NCI-H1694 (cell line): ENCODE data around the gene SPTBN5.

Experiments used
- DNase-seq: peaks from one replicate; lab custom pipeline; 2025; lab: John Stamatoyannopoulos, UW

Gene SPTBN5

DNA sequence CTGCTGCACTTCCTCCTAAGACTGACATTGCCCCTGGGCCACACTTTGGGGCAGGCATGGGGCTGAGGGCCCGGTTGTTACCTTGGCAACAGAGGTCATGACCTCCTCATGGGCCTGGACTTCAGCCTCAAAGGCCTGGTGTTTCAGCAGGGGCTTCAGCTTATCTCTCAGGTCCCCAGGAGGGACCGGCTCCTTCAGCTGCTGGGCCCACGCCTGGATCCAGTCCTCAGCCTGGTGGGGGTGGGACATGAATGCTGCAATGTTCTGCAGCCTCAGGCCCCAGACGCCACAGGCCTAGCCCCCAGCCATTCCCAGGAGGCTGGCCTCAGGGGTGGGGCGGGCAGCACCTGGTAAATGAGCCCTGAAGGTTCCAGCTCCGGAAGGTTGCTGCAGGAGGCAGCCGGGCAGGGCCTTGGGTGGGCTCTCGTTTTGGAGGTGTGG is 27.6 kb downstream of the SPTBN5 start:
- no peak for DNase-seq

DNA sequence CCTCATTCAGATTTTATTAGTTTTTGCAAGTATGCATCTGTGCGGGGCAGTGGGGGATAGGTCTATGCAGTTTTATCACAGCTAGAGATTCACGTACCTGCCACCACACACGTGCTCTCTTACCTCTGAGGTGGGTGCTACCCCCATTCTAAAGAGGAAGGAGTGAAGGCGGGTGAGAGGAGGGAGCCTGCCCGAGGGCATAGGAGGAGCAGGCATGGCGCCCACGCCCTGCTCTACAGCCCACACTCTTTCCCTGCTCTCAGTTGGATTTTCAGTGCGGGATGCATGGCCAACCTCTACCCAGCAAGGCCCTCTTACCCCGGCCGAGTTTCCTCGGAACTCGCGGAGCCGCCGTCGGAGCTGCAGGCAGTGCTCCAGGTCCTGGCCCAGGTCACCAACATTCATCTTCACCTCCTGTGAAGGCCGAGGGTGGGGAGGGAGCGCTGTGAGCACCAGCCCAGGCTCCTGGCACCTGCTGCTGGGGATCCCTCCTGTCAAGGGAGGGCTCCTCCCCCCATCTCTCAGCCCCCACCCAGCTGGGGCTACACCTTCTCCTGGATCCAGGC is 28.3 kb downstream of the SPTBN5 start:
- no peak for DNase-seq

DNA sequence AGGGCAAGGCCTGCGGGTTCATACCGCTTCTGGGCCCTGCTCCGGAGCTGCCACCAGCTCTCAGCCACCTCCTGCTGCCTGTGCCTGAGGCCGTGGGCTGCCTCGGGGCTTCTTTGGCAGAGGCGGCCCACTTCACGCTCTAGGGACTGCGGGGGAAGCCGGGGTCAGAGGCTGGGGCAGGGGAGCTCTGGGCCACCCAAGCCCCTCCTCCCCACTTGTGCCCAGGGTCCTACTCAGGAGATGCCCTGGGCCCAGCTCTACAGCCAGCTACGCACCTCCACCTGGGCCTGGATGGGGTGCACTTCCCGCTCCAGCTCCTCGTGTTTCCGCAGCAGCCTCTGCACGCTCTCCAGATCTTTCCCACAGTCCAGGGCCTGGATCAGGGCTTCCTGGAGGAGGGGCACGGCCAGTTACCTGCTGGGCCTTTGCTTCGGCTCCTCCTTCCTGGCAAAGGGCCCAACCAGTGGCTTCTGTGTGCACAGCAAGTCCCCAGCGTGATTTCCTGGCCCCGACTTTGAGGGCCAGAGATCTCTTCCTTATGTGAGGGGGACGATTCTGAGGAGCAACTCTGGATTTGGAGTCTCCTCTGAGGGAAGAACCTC is 31.2 kb downstream of the SPTBN5 start:
- DNase-seq = no peak

DNA sequence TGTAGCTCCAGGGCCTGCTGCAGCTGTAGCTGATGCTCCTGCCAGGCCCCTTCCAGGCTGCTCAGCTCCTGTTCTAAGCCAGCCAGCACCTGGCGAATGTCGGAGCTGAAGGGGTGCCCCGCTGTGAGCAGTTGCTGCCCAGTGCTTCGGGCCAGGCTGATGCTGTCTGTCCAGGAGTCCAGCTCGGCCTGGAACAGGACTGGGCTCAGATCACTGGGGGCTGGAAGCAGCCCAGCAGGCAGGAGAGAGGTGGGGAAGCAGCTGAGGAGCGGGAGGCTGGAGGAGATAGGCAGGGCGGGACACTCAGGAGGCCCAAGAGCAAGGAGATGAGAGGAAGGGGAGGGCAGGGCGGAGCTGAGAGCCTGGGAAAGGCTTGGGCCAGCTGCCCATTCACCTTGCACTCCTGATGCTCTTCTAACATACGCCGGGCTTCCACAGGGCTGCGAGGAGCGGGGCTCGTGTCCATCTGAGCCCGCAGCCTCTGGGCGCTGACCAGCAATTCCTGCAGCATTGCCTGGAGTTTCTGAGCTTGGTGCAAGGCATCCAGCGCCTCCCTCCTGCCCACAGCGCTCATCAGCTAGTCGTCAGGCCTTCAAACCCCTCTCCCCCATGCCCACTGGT is 32.0 kb downstream of the SPTBN5 start:
- no peak for DNase-seq

DNA sequence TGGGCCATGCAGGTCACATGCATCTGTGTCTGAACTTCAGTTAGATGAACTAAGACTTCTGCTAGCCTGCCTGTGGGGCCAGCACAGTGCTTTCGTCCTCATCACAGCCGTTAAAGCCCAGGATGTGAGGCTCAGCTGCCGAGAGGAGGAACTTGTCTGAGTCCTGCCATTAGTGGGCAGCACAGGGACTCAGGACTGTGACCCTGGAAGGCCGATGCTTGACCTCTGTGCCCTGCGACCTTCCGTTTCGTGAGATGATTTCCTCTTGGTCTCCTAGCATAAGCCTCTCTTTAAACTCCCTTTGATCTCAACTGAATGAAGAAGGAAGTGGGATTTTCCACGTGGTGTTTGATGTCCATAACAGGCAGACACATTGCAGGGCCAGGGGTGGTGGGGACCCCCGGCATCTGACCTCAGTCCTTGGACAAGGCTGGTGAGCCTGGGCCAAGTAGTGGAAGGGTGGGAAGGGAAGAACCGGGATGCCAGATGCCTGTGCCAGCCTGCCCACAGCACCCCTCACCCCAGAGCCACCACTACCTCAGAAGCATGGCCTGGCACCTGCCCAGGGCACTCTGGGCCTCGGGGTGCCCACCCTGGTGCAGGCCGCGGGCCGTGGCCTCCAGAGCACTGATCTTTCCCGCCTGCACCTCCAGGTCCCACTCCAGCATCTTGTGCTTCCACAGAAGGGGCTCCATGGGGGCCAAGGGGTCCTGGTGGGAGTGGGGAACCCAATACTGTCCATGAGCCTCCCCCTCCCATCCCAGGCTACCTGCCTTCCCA is 33.6 kb downstream of the SPTBN5 start:
- DNase-seq = no peak

DNA sequence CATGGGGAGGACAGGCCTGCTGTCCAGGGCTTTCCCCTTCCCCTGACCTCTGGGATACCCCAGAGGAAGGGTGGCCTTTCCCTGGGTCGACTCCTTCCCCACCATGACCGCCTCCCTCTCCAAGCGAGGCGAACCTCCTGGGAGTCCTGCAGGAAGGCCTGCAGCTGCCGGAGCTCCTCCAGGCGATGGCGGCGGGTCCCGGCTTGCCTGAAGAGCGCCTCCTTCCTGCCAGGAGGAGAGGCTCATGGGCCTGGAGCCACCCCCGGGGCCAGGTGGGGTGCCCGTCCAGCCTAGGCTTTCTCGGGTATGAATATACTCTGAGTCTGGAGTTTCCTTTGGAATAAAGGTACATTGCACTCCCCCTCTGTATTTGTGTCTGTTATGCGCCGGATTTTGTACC is 35.1 kb downstream of the SPTBN5 start:
- no peak for DNase-seq

DNA sequence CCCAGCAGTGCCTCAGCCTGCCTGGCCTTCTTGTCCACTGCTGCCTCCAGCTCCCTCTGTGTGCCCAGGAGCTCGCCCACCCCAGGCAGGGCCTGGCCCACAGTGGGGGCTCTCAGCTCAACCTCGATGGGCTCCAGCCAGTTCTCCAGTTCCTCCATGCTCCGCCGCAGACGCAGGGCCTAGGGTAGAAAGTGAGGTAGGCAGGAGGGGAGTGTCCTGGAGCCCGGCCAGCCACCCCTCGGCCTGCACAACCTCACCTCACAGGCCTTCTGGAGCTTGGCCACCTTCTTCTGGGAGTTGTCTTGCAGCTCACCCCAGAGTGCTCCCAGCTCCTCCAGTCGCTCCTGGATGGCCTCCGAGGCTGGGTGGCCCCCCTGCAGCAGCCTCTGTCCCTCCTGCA is 36.5 kb downstream of the SPTBN5 start:
- DNase-seq = no peak

DNA sequence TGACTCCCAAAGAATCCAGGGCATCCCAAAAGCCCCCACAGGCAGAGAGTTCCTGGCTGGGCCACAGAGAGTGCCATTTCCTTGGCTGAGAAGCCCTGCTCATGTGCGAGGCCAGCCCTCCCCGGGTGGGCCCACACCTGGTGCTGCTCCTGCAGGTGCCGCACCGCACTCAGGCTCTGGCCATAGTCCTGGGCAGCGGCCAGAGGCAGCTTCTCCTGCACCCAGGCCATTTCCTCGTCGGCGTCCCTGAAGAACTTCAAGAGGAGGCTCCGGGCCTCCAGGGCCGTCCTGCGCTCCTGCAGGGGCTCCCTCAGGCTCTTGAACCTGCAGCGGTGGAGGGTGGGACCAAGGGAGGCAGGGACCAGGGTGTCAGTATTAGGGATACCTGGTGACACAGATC is 37.1 kb downstream of the SPTBN5 start:
- no peak for DNase-seq

DNA sequence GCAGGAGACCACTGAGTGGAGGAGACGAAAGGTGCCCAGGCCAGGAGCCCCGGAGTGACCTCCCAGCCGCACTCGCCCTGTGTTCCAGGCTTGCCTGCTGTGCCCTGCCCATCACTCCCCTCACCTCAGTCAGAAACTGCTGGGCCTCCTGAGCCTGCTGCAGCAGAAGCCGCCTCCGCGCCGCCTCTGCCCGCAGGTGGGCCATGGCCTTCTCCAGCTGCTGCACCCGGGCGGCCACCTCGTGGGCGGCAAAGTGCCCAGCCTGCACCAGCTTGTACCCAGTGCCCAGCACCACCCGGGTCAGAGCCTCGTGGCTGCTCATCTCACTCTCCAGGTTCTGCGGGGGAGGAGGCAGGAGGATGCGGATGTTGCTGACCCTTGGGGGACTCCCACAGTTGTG is 37.6 kb downstream of the SPTBN5 start:
- no peak for DNase-seq

DNA sequence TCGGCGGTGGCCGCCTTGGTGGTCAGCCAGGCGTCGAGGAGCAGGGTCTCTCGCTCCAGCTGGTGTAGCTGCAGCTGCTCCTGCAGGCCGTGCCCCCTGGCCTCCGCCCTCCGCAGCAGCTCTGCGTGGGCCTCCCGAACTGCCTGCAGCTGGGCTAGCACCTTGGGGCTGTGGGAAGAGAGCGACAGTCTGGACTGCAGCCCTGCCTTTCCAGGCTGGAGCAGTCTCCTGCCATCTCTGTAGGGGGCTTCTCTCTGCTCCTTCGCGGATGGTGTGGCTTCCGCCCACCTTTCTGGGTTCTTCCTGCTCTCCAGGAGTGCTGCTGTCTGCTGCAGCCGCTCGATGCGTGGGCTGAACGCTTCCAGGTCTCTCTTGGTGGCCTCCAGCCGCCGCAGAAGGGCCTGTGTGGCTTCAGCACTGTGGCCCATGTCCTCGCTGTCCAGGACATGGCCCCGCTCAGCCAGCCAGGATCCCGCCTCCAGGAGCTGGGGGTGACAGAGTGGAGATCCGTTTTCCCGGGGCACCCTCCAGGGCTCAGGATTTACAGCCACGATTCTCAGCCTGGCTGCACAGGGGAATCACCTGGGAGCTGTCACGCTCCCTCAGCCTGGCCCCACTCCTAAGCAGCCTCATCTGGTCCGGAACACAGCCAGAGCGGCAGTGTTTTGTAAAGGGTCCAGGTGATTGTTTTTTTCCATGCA is 38.4 kb downstream of the SPTBN5 start:
- DNase-seq = no peak

DNA sequence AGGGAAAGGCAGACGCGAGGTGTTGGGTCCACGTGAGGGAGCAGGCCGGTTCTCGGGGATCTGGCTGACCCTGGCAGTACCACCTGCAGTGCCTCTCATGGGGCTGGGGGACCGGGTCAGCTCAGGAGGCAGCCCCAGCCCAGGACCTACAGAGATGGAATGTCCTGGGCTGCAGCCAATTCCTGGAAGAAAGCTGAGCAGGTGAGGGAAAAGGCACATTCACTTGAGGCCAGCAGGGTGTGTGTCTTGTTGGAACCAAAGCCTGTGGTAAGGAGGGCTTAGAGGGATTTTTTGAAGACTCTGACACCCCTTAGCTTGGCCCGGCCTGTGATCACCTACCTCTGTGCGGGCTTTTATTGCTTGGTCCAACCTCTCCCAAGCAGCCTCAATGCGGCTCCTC is 39.4 kb downstream of the SPTBN5 start:
- DNase-seq = no peak

DNA sequence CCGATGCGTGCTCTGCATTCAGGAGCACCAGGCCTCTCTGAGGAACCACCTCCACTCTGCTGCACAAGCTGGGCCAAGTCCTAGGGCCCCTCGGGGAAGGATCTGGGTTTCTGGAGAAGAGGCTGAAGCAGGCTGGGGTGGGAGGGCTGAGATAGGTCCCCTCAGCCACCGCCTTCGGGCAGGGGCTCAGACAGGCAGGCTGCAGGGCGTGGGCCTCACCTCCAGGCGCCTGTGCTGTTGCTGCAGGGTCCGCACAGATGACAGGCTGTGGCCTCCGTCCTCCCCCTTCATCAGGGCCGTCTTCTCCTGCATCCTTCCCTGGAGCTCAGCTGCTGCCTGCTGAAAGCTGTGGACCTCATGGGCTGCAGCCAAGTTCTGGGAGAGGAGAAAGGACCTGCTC is 40.0 kb downstream of the SPTBN5 start:
- DNase-seq = no peak

DNA sequence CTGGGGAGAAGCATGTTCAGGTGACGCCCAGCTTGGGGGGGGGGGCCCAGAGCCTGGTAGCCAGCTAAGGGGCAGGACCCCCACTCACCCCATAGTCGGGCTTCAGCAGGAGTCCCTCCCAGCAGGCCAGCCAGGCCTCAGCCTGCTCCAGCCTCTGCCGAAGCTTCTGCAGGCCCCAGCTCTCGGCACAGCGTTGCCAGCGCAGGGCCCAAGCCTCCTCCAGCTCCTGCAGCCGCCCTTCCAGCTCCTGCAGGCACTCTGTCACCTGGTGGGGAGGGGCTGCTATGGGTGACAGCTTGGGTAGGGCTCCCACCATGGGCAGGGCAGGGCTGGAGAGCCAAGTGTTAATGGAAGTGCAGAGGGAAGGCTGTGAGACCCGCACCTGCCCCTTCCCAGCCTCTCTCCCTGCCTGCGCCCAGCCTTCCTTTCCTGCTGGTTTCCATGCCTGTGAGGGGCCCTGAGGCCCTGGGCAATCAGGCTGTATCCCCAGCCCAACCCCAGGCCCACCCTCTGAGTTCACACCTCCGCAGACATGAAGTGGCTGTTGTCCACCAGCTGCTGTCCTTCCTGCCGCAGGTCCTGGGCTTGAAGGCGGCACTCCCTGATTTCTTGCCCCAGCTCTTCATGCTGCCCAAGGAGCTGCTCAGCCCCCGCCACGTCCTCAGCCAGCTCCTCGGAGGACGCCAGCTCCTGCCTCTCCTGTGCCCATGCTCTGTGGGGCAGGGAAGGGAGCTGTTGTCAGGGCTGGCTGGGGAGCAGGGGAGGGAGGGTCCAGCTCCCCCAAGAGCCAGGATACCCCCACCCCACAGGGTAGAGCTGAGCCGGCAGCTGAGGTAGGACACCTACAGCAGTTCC is 40.9 kb downstream of the SPTBN5 start:
- no peak for DNase-seq

DNA sequence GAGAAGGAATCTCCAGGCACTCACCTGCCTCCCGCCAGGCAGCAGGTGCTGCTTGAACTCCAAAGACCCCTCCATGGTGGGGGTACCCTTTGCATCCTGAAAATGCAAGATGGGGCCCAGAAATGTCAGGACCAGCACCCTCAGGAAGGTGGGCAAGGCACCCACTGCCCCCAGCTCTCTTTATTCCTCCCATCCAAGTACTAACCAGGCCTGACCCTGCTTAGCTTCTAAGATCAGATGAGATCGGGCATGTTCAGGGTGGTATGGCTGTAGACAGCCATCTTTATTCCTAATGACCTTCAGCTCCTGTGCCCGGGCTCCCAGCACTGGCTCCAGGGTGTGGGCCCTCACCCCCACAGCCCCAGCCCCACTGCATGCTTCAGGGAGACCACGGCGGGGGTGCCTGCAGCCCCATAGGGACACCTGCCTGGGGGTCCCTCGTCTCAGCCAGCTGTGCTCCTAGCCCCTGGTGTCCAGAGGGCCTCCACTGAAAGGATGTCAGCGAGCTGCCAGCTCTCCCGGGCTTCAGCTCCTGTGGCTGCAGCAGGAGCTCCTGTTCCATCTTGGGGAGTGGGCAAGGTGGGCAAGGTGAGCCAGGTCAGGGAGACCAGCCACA is 42.0 kb downstream of the SPTBN5 start:
- no peak for DNase-seq

DNA sequence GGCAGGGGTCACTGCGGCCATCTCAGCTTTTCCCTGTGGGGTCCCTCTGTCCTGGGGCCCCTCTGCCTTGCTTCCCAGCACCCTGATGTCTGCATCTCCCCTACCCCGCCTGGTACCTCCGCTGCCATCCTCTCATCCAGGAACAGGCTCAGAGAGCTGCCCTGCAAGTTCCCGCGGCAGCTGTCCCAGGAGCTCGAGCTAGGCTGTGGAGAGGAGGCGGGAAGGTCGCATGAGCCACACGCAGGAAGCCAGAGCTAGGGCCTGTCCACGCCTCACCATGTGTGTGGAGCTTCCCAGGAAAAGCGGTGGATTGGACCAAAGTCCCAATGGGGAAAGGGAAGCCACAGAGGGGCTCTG is 42.7 kb downstream of the SPTBN5 start:
- no peak for DNase-seq

DNA sequence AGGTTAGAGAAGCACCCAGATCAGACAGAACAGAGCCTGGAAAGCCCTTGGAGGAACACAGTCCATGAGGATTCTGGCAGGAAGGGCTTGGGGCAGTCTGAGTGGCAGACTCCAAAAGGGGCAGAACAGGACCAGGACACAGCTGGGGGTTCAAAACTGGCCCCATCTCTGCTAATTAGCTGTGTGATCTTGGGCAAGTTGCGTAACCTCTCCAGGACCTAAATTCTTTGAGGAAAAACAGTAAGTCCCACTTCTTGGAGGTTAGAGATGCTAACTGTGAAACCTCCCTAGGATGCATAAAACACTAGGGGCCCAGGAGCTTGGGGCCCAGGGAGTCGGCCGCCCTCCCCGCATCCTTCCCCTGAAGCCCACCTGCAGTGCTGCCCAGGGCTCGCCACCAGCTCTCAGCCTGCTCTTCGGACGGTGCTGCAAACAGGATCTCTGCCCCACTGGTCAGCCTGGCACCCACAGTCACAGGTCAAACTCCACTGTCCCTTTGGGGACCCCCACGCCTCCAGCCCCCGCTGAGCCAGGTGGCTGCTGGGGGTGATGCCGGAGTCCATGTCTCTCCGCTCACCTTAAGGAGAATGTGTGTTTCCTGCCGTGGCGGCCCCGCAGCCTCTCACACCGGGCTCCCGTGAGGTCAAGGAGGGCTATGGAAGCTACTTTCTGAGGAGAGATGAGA is 43.2 kb downstream of the SPTBN5 start:
- no peak for DNase-seq

DNA sequence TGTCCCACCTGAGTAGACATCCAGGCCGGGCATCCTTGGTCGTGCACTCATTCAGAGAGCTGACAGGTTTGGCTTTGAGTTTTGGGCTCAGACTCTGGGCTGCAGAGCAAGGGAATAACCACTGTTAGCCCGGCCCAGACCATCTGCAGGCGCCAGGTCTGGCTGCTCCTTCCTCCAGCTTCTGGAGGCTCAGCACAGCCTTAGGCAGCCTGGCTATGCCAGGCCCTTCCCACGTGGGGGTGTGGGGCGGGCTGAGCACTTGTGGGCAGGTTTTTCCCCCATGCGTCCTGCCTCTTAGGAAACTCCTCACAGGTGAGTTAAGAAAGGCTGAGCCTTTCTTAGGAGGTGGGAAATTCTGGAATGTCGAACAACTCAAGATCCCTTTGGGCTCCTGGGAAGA is 44.0 kb downstream of the SPTBN5 start:
- DNase-seq = no peak

DNA sequence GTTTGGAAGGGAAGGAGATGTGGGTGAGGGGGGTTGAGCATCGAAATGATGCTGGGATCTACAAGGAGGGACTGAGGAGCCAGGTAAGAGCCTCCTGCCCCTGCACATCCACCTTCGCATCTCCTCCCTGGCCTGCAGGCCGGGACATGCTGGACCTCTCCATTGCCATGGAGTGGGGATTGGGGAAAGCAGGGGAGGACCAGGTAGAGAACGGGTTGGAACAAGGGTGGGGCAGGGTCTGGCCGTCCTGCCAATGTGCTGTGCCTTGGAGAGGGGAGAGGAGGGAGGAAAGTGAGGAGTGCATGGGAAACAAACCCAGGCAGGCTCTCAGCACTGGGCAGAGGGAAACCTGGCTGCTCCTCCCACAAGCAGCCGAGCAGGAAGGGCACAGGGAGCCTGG is 44.6 kb downstream of the SPTBN5 start:
- no peak for DNase-seq

DNA sequence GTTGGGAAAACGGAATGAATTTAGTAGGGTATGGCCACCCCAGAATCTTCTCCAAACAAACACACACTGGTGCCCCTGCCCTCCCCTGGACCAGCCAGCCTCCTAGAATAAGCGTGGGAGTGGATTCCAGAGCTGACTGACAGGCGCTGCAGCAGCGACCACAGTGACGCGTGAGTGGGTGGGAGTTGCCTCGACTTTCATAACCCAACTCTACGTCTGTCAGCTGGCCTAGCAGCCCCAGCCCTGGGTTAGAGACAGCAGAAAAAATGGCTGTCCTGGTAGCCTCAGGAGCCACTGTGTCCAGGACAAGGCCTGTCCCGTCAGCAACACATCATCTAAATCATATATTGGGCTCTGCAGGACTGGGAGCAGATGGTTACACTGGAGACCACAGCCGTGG is 45.2 kb downstream of the SPTBN5 start:
- DNase-seq = no peak

DNA sequence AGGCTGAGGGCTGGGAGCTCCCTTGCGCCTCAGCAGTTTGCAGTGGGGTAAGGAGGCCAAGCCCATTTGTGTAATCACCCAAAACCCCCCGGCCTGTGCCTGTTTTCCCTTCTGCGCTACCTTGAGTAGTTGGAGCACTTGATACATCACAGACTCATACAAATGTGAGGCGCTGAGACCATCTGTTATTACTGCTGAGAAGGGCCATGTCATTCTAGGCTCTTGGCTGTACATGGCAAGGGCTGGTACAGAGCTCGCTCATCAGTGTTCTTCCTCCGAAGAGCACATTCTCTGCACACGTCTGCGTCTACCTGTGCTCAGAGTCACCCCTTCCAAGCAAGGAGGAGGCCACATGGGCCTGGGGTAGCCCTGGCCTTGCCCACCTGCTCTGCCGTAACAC is 45.9 kb downstream of the SPTBN5 start:
- DNase-seq = peak; percentile 19

DNA sequence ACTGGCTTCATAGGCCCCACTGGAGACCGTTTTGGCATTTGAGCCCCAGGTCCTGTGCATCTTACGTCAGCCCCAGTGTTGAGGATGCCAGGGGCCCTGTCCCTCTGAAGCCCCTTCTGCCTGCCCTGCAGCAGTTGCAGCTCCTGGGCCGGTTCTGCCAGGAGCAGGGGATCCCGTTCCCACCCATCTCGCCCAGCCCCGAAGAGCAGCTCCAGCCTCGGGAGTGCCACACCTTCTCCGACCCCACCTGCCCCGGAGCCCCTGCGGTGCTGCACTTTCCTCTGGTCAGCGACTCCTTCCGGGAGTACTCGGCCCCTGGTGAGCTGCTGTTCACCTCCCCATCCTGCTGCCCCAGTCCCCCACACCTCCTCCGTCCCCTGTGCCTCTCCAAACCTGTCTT is 46.6 kb downstream of the SPTBN5 start:
- no peak for DNase-seq
